GM23338 (cell line): Measurements from ENCODE around the gene LY86. TPM values are rescaled to one million over a fixed set of nuclear protein-coding genes. Genes with fewer than 3 reads are reported as not detected.

Experiments
- ATAC-seq: fragments of 200-7000 bp; cut with Tn5 transposase; 3 replicates; pipeline ENCODE4 v1.9.1; 2020
- DNase-seq: peaks from one replicate; pipeline ENCODE4 v3.0.0-alpha.2; 2015; ENCODE audit warnings: low spot score
- H2AFZ ChIP-seq: fragments of 200-600 bp; sonication (generic); 2 replicates; pipeline ENCODE4 v1.8.0; 2016; ENCODE audit warnings: antibody characterized with exemption, mild to moderate bottlenecking, moderate library complexity
- H3F3A ChIP-seq: fragments of 200-600 bp; sonication (generic); replicated peaks from 2 replicates; pipeline ENCODE4 v1.8.0; 2017; ENCODE audit warnings: antibody characterized with exemption, mixed run types, low read depth
- H3K27ac ChIP-seq: fragments of 200-600 bp; sonication (generic); 2 replicates; pipeline ENCODE4 v1.6.1; 2016; ENCODE audit warnings: low read depth
- H3K27me3 ChIP-seq: fragments of 200-600 bp; sonication (generic); 2 replicates; pipeline ENCODE4 v1.8.0; 2016; ENCODE audit warnings: mild to moderate bottlenecking, mixed run types, moderate library complexity; ENCODE audit not compliant: insufficient read depth
- H3K36me3 ChIP-seq: fragments of 200-600 bp; sonication (generic); 2 replicates; pipeline ENCODE4 v1.8.0; 2016; ENCODE audit warnings: mild to moderate bottlenecking; ENCODE audit not compliant: insufficient read depth
- H3K4me1 ChIP-seq: fragments of 200-600 bp; sonication (generic); 2 replicates; pipeline ENCODE4 v1.8.0; 2016; ENCODE audit warnings: mild to moderate bottlenecking, moderate library complexity; ENCODE audit not compliant: insufficient read depth
- H3K4me2 ChIP-seq: fragments of 200-600 bp; sonication (generic); 2 replicates; pipeline ENCODE4 v1.7.1; 2017; ENCODE audit warnings: mixed run types
- H3K4me3 ChIP-seq: fragments of 200-600 bp; sonication (generic); 2 replicates; pipeline ENCODE4 v1.6.1; 2016; ENCODE audit warnings: mixed run types
- H3K79me2 ChIP-seq: fragments of 200-600 bp; sonication (generic); replicated peaks from 2 replicates; pipeline ENCODE4 v1.8.0; 2017; ENCODE audit warnings: mild to moderate bottlenecking; ENCODE audit not compliant: insufficient read depth
- H3K9me2 ChIP-seq: fragments of 200-600 bp; sonication (generic); 2 replicates; pipeline ENCODE4 v1.8.0; 2017; ENCODE audit not compliant: insufficient read depth
- H4K20me1 ChIP-seq: fragments of 200-600 bp; sonication (generic); replicated peaks from 2 replicates; pipeline ENCODE4 v1.8.0; 2017; ENCODE audit warnings: mild to moderate bottlenecking; ENCODE audit not compliant: insufficient read depth
- H3K27ac Mint-ChIP-seq: 2 replicates; pipeline ENCODE4 v1.8.0; 2020; ENCODE audit warnings: inconsistent platforms, mild to moderate bottlenecking, moderate library complexity, mixed read lengths
- H3K27me3 Mint-ChIP-seq: 3 replicates; pipeline ENCODE4 v1.8.0; 2022; ENCODE audit warnings: low read depth, mild to moderate bottlenecking, moderate library complexity, mixed read lengths, inconsistent platforms; ENCODE audit not compliant: insufficient read depth, poor library complexity
- H3K36me3 Mint-ChIP-seq: 3 replicates; pipeline ENCODE4 v1.8.0; 2021; ENCODE audit warnings: low read depth, mild to moderate bottlenecking, inconsistent platforms, moderate library complexity, mixed read lengths
- H3K4me1 Mint-ChIP-seq: 3 replicates; pipeline ENCODE4 v1.8.0; 2020; ENCODE audit warnings: mild to moderate bottlenecking, inconsistent platforms, mixed read lengths
- H3K4me3 Mint-ChIP-seq: 3 replicates; pipeline ENCODE4 v1.8.0; 2021; ENCODE audit warnings: moderate library complexity, mild to moderate bottlenecking, inconsistent platforms, mixed read lengths
- H3K9me3 Mint-ChIP-seq: 3 replicates; pipeline ENCODE4 v1.8.0; 2020; ENCODE audit warnings: moderate library complexity, mild to moderate bottlenecking, inconsistent platforms, mixed read lengths
- CREB1 ChIP-seq: fragments of 250-450 bp; sonication (Bioruptor Pico); IDR thresholded peaks from 2 replicates; pipeline ENCODE4 v1.5.0; 2020; ENCODE audit warnings: low read depth, mild to moderate bottlenecking, moderate library complexity
- EZH2 ChIP-seq: fragments of 200-600 bp; sonication (generic); IDR thresholded peaks from one replicate; pipeline ENCODE4 v1.8.0; 2017; ENCODE audit warnings: antibody characterized with exemption, mild to moderate bottlenecking, low read depth; ENCODE audit not compliant: unreplicated experiment
- EZH2phosphoT487 ChIP-seq: fragments of 200-600 bp; sonication (generic); IDR thresholded peaks from one replicate; pipeline ENCODE4 v1.8.1; 2018; ENCODE audit warnings: antibody characterized with exemption; ENCODE audit not compliant: unreplicated experiment
- JUNB ChIP-seq: IDR thresholded peaks from one replicate; pipeline ENCODE4 v1.6.1; 2016; ENCODE audit warnings: antibody characterized with exemption; ENCODE audit not compliant: unreplicated experiment
- NANOG ChIP-seq: IDR thresholded peaks from 2 replicates; pipeline ENCODE4 v1.6.1; 2016; ENCODE audit warnings: antibody characterized with exemption, borderline replicate concordance
- STAT1 ChIP-seq: IDR thresholded peaks from one replicate; pipeline ENCODE4 v1.6.1; 2016; ENCODE audit warnings: antibody characterized with exemption; ENCODE audit not compliant: unreplicated experiment
- ZNF114 ChIP-seq: fragments of 250-450 bp; sonication (Bioruptor Pico); IDR thresholded peaks from 2 replicates; pipeline ENCODE4 v1.5.0; 2020; ENCODE audit warnings: mild to moderate bottlenecking, moderate library complexity
- ZNF331 ChIP-seq: fragments of 250-450 bp; sonication (Bioruptor Pico); IDR thresholded peaks from 2 replicates; pipeline ENCODE4 v1.5.0; 2020; ENCODE audit warnings: low read depth, mild to moderate bottlenecking, moderate library complexity
- ZNF462 ChIP-seq: fragments of 250-450 bp; sonication (Bioruptor Pico); IDR thresholded peaks from 2 replicates; pipeline ENCODE4 v1.5.0; 2020; ENCODE audit warnings: mild to moderate bottlenecking, moderate library complexity
- polyA plus RNA-seq: library from polyadenylated mRNA; unstranded; fragments of >200 nt; fragmentation: Nextera tagmentation; extraction: Ambion mirVana; gene quantifications from 2 replicates; pipeline ENCODE4 v1.2.1, GENCODE V29; 2016
- total RNA-seq: library from RNA; depleted of rRNA; stranded (reverse); fragments of >200 nt; shearing (Covaris generic); gene quantifications from 2 replicates; pipeline ENCODE4 v1.2.3, GENCODE V29; 2014
- TF ChIP-seq, protein P1 (sequence below): IDR thresholded peaks from 2 replicates; pipeline ENCODE4 v1.6.1; 2016; ENCODE audit warnings: antibody characterized with exemption
- TF ChIP-seq, protein P2 (sequence below): IDR thresholded peaks from one replicate; pipeline ENCODE4 v1.6.1; 2018; ENCODE audit warnings: antibody characterized with exemption; ENCODE audit not compliant: unreplicated experiment

LY86 gene
- total and polyA plus RNA-seq, 2 experiments from 2014 or later = 0.29 TPM; not detected in 1

DNA sequence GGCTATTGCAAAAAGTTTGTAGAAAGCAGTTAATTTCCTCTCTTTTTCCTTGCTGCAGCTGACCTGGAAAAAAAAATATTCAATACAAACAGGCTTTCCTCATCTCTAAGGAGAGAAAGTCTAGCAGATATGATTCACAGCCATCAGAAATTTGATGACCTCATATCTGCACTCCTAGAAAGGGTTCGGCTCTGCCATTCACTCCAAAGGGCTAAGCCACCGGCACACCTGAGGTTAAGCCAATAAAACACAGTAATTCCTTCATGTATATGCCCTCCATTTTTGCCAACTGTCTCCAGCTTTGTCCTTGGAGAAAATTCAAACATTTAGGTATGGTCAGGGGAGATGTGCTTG, 18.7 kb upstream of the LY86 start:
- Histone ChIP-seq H3K4me1 (no peaks in the 10 kb centered on the region), H3F3A (no peaks in the 10 kb centered on the region), H3K79me2 (no peaks in the 10 kb centered on the region), H2AFZ (peak overlapping the region; percentile 69; the same call in 1 of the 2 replicates), H3K27ac (no peak overlapping the region), H3K9me2 (no peaks in the 10 kb centered on the region), H3K4me3 (no peak overlapping the region), H3K27me3 (no peaks in the 10 kb centered on the region), H3K36me3 (no peaks in the 10 kb centered on the region), H4K20me1 (no peaks in the 10 kb centered on the region), H3K4me2 (no peak overlapping the region)
- TF ChIP-seq STAT1 (no peak), JUNB (no peak), EZH2phosphoT487 (no peak), ZNF114 (CRISPR knock-in tag) (no peak), CREB1 (CRISPR knock-in tag) (no peak), EZH2 (no peak), ZNF331 (CRISPR knock-in tag) (no peak), ZNF462 (CRISPR knock-in tag) (no peak), NANOG (no peak)
- TF ChIP-seq, protein P1, sequence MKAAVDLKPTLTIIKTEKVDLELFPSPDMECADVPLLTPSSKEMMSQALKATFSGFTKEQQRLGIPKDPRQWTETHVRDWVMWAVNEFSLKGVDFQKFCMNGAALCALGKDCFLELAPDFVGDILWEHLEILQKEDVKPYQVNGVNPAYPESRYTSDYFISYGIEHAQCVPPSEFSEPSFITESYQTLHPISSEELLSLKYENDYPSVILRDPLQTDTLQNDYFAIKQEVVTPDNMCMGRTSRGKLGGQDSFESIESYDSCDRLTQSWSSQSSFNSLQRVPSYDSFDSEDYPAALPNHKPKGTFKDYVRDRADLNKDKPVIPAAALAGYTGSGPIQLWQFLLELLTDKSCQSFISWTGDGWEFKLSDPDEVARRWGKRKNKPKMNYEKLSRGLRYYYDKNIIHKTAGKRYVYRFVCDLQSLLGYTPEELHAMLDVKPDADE = no peak
- TF ChIP-seq, protein P2, sequence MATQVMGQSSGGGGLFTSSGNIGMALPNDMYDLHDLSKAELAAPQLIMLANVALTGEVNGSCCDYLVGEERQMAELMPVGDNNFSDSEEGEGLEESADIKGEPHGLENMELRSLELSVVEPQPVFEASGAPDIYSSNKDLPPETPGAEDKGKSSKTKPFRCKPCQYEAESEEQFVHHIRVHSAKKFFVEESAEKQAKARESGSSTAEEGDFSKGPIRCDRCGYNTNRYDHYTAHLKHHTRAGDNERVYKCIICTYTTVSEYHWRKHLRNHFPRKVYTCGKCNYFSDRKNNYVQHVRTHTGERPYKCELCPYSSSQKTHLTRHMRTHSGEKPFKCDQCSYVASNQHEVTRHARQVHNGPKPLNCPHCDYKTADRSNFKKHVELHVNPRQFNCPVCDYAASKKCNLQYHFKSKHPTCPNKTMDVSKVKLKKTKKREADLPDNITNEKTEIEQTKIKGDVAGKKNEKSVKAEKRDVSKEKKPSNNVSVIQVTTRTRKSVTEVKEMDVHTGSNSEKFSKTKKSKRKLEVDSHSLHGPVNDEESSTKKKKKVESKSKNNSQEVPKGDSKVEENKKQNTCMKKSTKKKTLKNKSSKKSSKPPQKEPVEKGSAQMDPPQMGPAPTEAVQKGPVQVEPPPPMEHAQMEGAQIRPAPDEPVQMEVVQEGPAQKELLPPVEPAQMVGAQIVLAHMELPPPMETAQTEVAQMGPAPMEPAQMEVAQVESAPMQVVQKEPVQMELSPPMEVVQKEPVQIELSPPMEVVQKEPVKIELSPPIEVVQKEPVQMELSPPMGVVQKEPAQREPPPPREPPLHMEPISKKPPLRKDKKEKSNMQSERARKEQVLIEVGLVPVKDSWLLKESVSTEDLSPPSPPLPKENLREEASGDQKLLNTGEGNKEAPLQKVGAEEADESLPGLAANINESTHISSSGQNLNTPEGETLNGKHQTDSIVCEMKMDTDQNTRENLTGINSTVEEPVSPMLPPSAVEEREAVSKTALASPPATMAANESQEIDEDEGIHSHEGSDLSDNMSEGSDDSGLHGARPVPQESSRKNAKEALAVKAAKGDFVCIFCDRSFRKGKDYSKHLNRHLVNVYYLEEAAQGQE = no peak
- Mint-ChIP-seq H3K36me3 (no peaks in the 10 kb centered on the region), H3K9me3 (peaks cover 4% of the 10 kb centered on the region; the same call in 2 of the 3 replicates), H3K27me3 (peaks cover 3% of the 10 kb centered on the region), H3K4me1 (no peaks in the 10 kb centered on the region), H3K4me3 (no peak overlapping the region), H3K27ac (no peak overlapping the region)
- no peak for ATAC-seq
- no peak for DNase-seq
